Pancreas (tissue), 10 donors: ENCODE data around the gene CRYZ. TPM values are rescaled to one million over a fixed set of nuclear protein-coding genes. Genes with fewer than 3 reads are reported as not detected.
A peak's percentile ranks its signal among the peaks of the same experiment; 100 is the strongest.

Experiments used
- ATAC-seq, 4 donors: fragments of 200-7000 bp; cut with Tn5 transposase; one replicate each; pipeline versions ENCODE4 v1.8.0 to v1.9.1; 2020; ENCODE audit warnings: mild to moderate bottlenecking in 4 of 4, moderate library complexity in 4 of 4
- DNase-seq, 6 donors: peaks; one replicate each; pipeline ENCODE4 v3.0.0-alpha.2; 2020
- FAIRE-seq: peaks from 2 replicates; lab custom pipeline; 2012; peaks lifted over from hg19 to GRCh38; lab: Jason Lieb, UNC
- H3K27ac ChIP-seq, 4 donors: fragments of 200-600 bp; sonication (generic); 1 replicate in 3 of 4; 2 replicates in 1 of 4; pipeline versions ENCODE4 v1.5.0 to v1.8.0; 2020
- H3K27me3 ChIP-seq, 4 donors: fragments of 200-600 bp; one replicate each; pipeline ENCODE4 v1.8.0; 2021
- H3K36me3 ChIP-seq, 3 donors: fragments of 200-600 bp; sonication (generic) in 1 of 3; one replicate each; pipeline versions ENCODE4 v1.5.0 to v1.8.0; 2020 to 2021
- H3K4me1 ChIP-seq, 3 donors: fragments of 200-600 bp; one replicate each; pipeline ENCODE4 v1.8.0; 2021
- H3K4me3 ChIP-seq, 4 donors: fragments of 200-600 bp; sonication (generic) in 2 of 4; one replicate each; pipeline versions ENCODE4 v1.5.0 to v1.8.0; 2020 to 2021
- H3K9me3 ChIP-seq, 4 donors: fragments of 200-600 bp; one replicate each; pipeline ENCODE4 v1.8.0; 2021
- WGBS, 2 donors: extraction: QIAGEN DNeasy Blood & Tissue Kit; methylation state at CpG; one replicate each; pipeline ENCODE4 v1.1.7; 2013; 5-methylcytosine and 5-hydroxymethylcytosine counted together
- intact Hi-C, 3 donors: fragments of 100-400 bp; cut with DNase I; formaldehyde crosslinking; loops; one replicate each; pipeline versions ENCODE4 v1.11.1 to v1.14.2; 2022
- polyA plus RNA-seq, 2 donors: library from polyadenylated mRNA; stranded (reverse); fragments of 200-250 nt; gene quantifications; one replicate each; pipeline ENCODE4 v1.2.3, GENCODE V29; 2013
- total RNA-seq, 6 donors: library from RNA; stranded (reverse); fragmentation: NEBNext Ultra II Directional in 4 of 6; extraction: Animal tissue kit (Norgen Biotek cat#: 25700) in 4 of 6; gene quantifications; one replicate each; pipeline versions ENCODE4 v1.2.1 to v1.2.4, GENCODE V29; 2021 to 2023
- TF ChIP-seq, protein P1 (sequence below), 4 donors: fragments of 200-600 bp; sonication (generic) in 3 of 4; IDR thresholded peaks; one replicate each; pipeline versions ENCODE4 v1.5.0 to v1.8.0; 2021; ENCODE audit warnings: antibody characterized with exemption in 4 of 4
- donor health status: healthy with polysubstance abuse.
- donor health status: DM: no; HTN: no; CAD: no; lungs with moderate emphysema.
- donor health status: DM: no; HTN: no; CAD: no.
- donor health status: control.
- donor health status: control.
- donor health status: Bipolar disorder and iron deficiency.
- donor health status: DM: yes; HTN: yes; CAD: no.
- donor health status: DM: no; HTN: no; CAD: no.
- donor health status: DM: no; HTN: no; CAD: no.
- donor health status: DM: yes; HTN: yes; CAD: no.

Gene CRYZ
- total and polyA plus RNA-seq, 8 donors: 38.3 to 71.6 (median 54.9) TPM

DNA sequence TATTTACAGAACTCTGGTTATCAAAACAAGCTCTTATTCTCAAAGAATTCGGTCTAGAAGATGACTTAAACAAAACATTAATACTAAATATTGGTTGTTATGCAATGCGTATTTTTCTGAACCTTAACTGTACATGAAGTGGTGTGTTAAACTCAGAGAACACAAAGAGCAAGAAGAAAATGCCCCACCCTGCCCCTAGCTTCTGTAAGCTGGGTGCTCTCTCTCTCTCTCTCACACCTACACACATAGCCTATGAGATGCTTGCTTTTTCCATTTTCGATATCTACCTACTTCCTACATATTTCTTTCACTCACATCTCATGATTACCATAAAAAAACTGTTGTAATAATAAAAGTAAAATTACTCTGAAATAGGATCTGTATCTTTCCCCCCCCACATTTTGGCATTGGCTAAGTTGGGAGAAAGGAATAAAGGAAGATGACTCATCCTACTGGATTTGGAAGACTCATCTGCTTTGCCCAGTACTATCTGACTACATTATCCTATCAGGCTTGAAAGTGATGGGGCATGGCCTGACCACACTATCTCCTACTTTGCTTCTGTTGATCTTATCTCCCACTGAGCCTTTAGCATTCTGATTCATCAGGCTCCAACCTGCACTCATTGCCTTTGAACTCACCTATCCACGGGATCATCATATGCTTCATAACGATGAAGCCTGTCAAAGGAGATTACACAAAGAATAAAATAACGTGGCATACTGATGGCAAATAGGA lies 2.9 kb downstream of the CRYZ start:
- TF ChIP-seq, protein P1, sequence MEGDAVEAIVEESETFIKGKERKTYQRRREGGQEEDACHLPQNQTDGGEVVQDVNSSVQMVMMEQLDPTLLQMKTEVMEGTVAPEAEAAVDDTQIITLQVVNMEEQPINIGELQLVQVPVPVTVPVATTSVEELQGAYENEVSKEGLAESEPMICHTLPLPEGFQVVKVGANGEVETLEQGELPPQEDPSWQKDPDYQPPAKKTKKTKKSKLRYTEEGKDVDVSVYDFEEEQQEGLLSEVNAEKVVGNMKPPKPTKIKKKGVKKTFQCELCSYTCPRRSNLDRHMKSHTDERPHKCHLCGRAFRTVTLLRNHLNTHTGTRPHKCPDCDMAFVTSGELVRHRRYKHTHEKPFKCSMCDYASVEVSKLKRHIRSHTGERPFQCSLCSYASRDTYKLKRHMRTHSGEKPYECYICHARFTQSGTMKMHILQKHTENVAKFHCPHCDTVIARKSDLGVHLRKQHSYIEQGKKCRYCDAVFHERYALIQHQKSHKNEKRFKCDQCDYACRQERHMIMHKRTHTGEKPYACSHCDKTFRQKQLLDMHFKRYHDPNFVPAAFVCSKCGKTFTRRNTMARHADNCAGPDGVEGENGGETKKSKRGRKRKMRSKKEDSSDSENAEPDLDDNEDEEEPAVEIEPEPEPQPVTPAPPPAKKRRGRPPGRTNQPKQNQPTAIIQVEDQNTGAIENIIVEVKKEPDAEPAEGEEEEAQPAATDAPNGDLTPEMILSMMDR (IDR thresholded peaks at IDR 0.05): no peak
- no peak for ATAC-seq
- Histone ChIP-seq H3K4me3 (peak overlapping the region in 1 of 4 donors; percentile 66), H3K36me3 (peaks cover 0 to 6% (median 0%) of the 10 kb centered on the region in 3 donors), H3K27me3 (no peaks in the 10 kb centered on the region), H3K9me3 (no peaks in the 10 kb centered on the region), H3K27ac (peak overlapping the region in 1 of 4 donors; percentile 97), H3K4me1 (peaks cover 4 to 21% (median 6%) of the 10 kb centered on the region in 3 donors)
- intact Hi-C loops: no loop called here
- 66 to 75% methylated on average over 6 of the region's 6 CpGs for WGBS, 2 donors
- no peak for DNase-seq
- FAIRE-seq: no peak

DNA sequence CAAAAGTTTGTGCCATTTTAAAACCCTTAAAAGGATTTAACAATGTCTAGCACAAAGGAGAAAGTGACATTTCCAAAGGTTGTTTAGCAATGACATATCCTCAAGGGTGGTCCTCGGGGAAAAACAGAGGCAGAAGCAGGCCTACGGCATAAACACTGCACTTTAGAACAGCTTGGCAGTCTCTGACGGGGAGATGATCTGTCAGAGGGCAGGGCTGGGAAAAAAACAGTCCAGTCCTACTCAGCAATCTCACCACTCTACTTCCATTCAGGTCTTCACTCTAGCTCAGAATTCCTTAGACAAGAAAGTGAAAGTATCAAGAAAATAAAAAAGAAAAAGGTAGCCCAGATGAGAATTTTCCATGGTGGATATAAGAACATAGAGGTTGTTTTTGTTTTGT lies 4.1 kb downstream of the CRYZ start:
- Histone ChIP-seq H3K4me3 (no peak overlapping the region), H3K27me3 (no peaks in the 10 kb centered on the region), H3K4me1 (peaks cover 4 to 12% (median 6%) of the 10 kb centered on the region in 3 donors), H3K36me3 (peaks cover 0 to 18% (median under 1%) of the 10 kb centered on the region in 3 donors), H3K27ac (no peak overlapping the region), H3K9me3 (no peaks in the 10 kb centered on the region)
- intact Hi-C loops: no loop called here
- ATAC-seq: no peak
- no peak for FAIRE-seq
- DNase-seq: no peak
- WGBS, 2 donors: 60 to 77% methylated on average over 3 of the region's 3 CpGs
- TF ChIP-seq, protein P1 (IDR thresholded peaks at IDR 0.05): no peak

DNA sequence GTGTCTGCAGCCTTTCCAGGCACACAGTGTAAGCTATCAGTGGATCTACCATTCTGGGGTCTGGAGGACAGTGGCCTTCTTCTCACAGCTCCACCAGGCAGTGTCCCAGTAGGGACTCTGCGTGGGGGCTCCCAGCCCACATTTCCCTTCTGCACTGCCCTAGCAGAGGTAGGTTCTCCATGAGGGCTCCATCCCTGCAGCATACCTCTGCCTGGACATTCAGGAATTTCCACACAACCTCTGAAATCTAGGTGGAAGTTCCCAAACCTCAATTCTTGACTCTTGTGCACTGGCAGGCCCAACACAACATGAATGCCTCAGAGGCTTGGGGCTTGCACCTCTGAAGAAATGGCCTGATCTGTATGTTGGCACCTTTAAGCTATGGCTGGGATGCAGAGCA lies 6.8 kb downstream of the CRYZ start:
- FAIRE-seq (no peak), DNase-seq (no peak), ATAC-seq (no peak)
- Histone ChIP-seq H3K27ac (no peak overlapping the region), H3K9me3 (no peaks in the 10 kb centered on the region), H3K36me3 (peaks cover 0 to 44% (median 11%) of the 10 kb centered on the region in 3 donors), H3K4me3 (no peak overlapping the region), H3K4me1 (peaks cover 4 to 12% (median 6%) of the 10 kb centered on the region in 3 donors), H3K27me3 (no peaks in the 10 kb centered on the region)
- intact Hi-C loops: no loop called here
- TF ChIP-seq, protein P1 (IDR thresholded peaks at IDR 0.05): no peak
- 94 to 100% methylated on average over 1 of the region's 1 CpG for WGBS, 2 donors

DNA sequence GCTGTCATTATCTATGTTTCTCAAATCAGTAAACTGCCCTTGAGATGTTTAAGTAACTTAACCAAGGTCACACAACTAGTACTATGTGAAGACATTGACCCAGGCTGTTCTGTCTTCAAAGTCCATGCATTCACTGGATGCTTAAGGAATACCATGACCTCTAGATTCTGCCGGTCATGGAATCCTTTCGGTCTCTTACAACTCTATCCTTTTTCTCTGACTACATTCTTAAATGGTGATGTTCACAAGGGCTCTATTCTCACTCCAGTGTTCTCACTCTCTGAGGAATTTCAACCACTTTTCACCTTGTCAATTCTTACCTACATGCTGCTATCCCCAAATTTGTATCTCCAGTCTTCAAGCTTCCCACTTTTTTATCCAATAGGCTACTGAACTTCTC lies 15.2 kb downstream of the CRYZ start:
- no peak overlapping the region for H3K4me3 ChIP-seq
- no peak overlapping the region for H3K27ac ChIP-seq
- no peak for FAIRE-seq
- DNase-seq: no peak
- ATAC-seq: no peak
- H3K36me3 ChIP-seq: peaks cover 0 to 65% (median 8%) of the 10 kb centered on the region in 3 donors
- TF ChIP-seq, protein P1 (IDR thresholded peaks at IDR 0.05): no peak
- intact Hi-C loops: no loop called here
- H3K4me1 ChIP-seq: no peaks in the 10 kb centered on the region
- H3K9me3 ChIP-seq: no peaks in the 10 kb centered on the region
- WGBS, 2 donors: 95 to 96% methylated on average over 2 of the region's 2 CpGs
- no peaks in the 10 kb centered on the region for H3K27me3 ChIP-seq

DNA sequence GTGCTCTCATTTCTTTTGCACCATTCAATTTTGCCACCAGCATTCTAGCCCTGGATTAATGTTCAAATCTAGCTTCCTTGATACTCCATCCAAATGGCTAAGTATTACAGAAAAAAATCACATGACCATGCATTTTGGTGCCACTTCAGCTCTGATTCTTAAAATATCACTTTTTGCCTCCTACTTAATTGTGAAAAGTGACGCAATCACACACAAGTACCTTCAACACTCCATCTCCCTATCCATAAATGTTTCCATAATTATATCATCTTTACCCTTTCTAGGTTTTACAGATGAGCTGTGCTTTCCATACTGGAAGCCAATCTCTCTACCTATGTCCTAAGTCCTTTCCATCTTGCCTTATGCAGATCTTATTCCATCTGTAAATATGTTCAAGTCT lies 16.0 kb downstream of the CRYZ start:
- H3K4me3 ChIP-seq: no peak overlapping the region
- no peaks in the 10 kb centered on the region for H3K9me3 ChIP-seq
- no peaks in the 10 kb centered on the region for H3K27me3 ChIP-seq
- ATAC-seq (no peak), DNase-seq (no peak), FAIRE-seq (no peak)
- TF ChIP-seq, protein P1 (IDR thresholded peaks at IDR 0.05): no peak
- intact Hi-C loops: no loop called here
- no peaks in the 10 kb centered on the region for H3K4me1 ChIP-seq
- no peak overlapping the region for H3K27ac ChIP-seq
- 97% methylated on average over 1 of the region's 1 CpG for WGBS, 2 donors
- peaks cover 0 to 67% (median 7%) of the 10 kb centered on the region in 3 donors for H3K36me3 ChIP-seq
